NB4 (cell line): Measurements from ENCODE around the gene FSTL4.

Experiments
- MYC ChIP-seq: IDR thresholded peaks from 2 replicates; pipeline ENCODE4 v1.6.1; 2011; ENCODE audit warnings: low read depth, low read length
- TF ChIP-seq, protein P1 (sequence below): IDR thresholded peaks from one replicate; pipeline ENCODE4 v1.5.1; 2012; ENCODE audit warnings: low read depth, low read length
- TF ChIP-seq, protein P2 (sequence below): IDR thresholded peaks from 2 replicates; pipeline ENCODE4 v1.6.1; 2011; ENCODE audit warnings: low read depth, low read length

DNA sequence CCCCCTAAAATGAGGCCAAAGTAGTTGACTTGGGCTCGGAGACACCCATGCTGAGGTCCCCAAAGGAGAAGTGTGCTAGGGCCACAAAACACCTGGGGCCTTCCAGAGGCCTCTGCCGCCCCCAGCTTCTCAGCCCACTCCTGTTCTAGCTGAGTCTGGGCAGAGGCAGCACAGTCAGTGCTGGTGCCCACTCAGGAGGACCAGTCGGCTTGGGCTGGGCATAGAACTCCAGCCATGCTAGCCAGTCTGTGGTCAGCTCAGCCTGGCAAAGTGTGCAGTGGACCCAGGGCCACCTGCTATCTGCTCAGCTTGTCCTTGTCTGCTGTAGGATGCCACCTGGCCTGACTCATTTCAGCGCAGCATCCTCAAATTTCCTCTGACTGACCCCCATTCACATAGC, 254.6 kb downstream of the FSTL4 start:
- TF ChIP-seq, protein P1, sequence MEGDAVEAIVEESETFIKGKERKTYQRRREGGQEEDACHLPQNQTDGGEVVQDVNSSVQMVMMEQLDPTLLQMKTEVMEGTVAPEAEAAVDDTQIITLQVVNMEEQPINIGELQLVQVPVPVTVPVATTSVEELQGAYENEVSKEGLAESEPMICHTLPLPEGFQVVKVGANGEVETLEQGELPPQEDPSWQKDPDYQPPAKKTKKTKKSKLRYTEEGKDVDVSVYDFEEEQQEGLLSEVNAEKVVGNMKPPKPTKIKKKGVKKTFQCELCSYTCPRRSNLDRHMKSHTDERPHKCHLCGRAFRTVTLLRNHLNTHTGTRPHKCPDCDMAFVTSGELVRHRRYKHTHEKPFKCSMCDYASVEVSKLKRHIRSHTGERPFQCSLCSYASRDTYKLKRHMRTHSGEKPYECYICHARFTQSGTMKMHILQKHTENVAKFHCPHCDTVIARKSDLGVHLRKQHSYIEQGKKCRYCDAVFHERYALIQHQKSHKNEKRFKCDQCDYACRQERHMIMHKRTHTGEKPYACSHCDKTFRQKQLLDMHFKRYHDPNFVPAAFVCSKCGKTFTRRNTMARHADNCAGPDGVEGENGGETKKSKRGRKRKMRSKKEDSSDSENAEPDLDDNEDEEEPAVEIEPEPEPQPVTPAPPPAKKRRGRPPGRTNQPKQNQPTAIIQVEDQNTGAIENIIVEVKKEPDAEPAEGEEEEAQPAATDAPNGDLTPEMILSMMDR = no peak
- TF ChIP-seq MYC = no peak
- TF ChIP-seq, protein P2, sequence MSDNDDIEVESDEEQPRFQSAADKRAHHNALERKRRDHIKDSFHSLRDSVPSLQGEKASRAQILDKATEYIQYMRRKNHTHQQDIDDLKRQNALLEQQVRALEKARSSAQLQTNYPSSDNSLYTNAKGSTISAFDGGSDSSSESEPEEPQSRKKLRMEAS = no peak
